ENCODE measurements around the gene UNC5A.

DNA sequence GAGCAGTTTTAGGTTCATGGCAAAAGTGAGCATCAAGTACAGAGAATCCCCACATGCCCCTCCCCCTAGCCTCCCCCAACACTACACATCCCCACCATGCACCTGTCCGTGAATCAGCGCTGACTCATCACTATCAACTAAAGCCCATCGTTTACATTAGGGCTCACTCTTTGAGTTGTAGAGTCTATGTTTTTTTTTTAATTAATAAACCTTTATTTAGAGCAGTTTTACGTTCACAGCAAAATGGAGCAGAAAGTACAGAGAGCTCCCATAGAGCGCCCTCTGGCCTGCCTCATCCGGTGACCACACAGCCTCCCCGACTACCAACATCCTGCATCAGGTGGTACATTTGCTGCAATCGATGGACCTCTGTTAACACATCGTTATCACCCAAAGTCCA, 47.9 kb upstream of the UNC5A start:
- TF ChIP-seq, protein P1, sequence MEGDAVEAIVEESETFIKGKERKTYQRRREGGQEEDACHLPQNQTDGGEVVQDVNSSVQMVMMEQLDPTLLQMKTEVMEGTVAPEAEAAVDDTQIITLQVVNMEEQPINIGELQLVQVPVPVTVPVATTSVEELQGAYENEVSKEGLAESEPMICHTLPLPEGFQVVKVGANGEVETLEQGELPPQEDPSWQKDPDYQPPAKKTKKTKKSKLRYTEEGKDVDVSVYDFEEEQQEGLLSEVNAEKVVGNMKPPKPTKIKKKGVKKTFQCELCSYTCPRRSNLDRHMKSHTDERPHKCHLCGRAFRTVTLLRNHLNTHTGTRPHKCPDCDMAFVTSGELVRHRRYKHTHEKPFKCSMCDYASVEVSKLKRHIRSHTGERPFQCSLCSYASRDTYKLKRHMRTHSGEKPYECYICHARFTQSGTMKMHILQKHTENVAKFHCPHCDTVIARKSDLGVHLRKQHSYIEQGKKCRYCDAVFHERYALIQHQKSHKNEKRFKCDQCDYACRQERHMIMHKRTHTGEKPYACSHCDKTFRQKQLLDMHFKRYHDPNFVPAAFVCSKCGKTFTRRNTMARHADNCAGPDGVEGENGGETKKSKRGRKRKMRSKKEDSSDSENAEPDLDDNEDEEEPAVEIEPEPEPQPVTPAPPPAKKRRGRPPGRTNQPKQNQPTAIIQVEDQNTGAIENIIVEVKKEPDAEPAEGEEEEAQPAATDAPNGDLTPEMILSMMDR (IDR thresholded peaks at IDR 0.05) = no peak
- TF ChIP-seq POLR2A (IDR thresholded peaks at IDR 0.05) = no peak
